HepG2 (cell line): ENCODE measurements around the gene MADD. TPM values are rescaled to one million over a fixed set of nuclear protein-coding genes. Genes with fewer than 3 reads are reported as not detected.
A peak's percentile ranks its signal among the peaks of the same experiment; 100 is the strongest.

Experiments
- ATM ChIP-seq: fragments of 450-650 bp; IDR thresholded peaks from 2 replicates; pipeline ENCODE4 v1.7.1; 2017; ENCODE audit warnings: mild to moderate bottlenecking, borderline replicate concordance
- CHD2 ChIP-seq: IDR thresholded peaks from 2 replicates; pipeline ENCODE4 v1.6.1; 2011; ENCODE audit warnings: low read depth, low read length, improper control_type of control experiment
- KLF16 ChIP-seq, 2 experiments: sonication (generic) in 1 of 2; formaldehyde crosslinking in 1 of 2; IDR thresholded peaks; 2 replicates each; pipeline versions ENCODE4 v1.6.1 to v1.8.0; 2016 to 2023; ENCODE audit warnings: missing genetic modification reagents in 2 of 2, missing compliant biosample characterization in 1 of 2
- MED1 ChIP-seq: sonication (generic); formaldehyde crosslinking; IDR thresholded peaks from 2 replicates; pipeline ENCODE4 v1.4.0; 2020; ENCODE audit warnings: missing genetic modification reagents
- NR2C2 ChIP-seq: sonication (generic); formaldehyde crosslinking; IDR thresholded peaks from 2 replicates; pipeline ENCODE4 v1.4.0; 2020; ENCODE audit warnings: missing genetic modification reagents, mild to moderate bottlenecking, moderate library complexity, borderline replicate concordance
- REST ChIP-seq, 2 experiments: IDR thresholded peaks; 2 replicates each; pipeline ENCODE4 v1.6.1; 2011 to 2012; ENCODE audit warnings: low read length in 2 of 2, borderline replicate concordance in 1 of 2, low read depth in 1 of 2, mild to moderate bottlenecking in 1 of 2, moderate library complexity in 1 of 2
- RFXANK ChIP-seq: IDR thresholded peaks from 2 replicates; pipeline ENCODE4 v1.6.1; 2016
- SP1 ChIP-seq, 2 experiments: fragments of 450-650 bp in 1 of 2; sonication (generic) in 1 of 2; formaldehyde crosslinking in 1 of 2; IDR thresholded peaks; 2 replicates each; pipeline versions ENCODE4 v1.4.0 to v1.6.1; 2016 to 2020; ENCODE audit warnings: missing genetic modification reagents in 1 of 2
- SP2 ChIP-seq: sonication (generic); formaldehyde crosslinking; IDR thresholded peaks from 2 replicates; pipeline ENCODE4 v1.5.1; 2020; ENCODE audit warnings: mild to moderate bottlenecking, missing genetic modification reagents
- YEATS2 ChIP-seq: sonication (generic); formaldehyde crosslinking; IDR thresholded peaks from 2 replicates; pipeline ENCODE4 v1.4.0; 2020; ENCODE audit warnings: missing genetic modification reagents, borderline replicate concordance
- ZMYM4 ChIP-seq: sonication (generic); formaldehyde crosslinking; IDR thresholded peaks from 2 replicates; pipeline ENCODE4 v1.8.1; 2023; ENCODE audit warnings: mild to moderate bottlenecking, missing genetic modification reagents
- ZNF253 ChIP-seq: sonication (generic); formaldehyde crosslinking; IDR thresholded peaks from 2 replicates; pipeline ENCODE4 v1.8.0; 2022; ENCODE audit warnings: mild to moderate bottlenecking, missing genetic modification reagents, borderline replicate concordance
- ZNF484 ChIP-seq: sonication (generic); formaldehyde crosslinking; IDR thresholded peaks from 2 replicates; pipeline ENCODE4 v1.5.1; 2020; ENCODE audit warnings: mild to moderate bottlenecking, low read depth, missing genetic modification reagents, borderline replicate concordance
- ZNF605 ChIP-seq: sonication (generic); formaldehyde crosslinking; IDR thresholded peaks from 2 replicates; pipeline ENCODE4 v1.8.0; 2022; ENCODE audit warnings: mild to moderate bottlenecking, missing genetic modification reagents
- ZNF7 ChIP-seq: IDR thresholded peaks from 2 replicates; pipeline ENCODE4 v1.6.1; 2016; ENCODE audit warnings: missing biosample characterization, missing genetic modification reagents
- ZNF776 ChIP-seq: sonication (generic); formaldehyde crosslinking; IDR thresholded peaks from 2 replicates; pipeline ENCODE4 v1.4.0; 2020; ENCODE audit warnings: mild to moderate bottlenecking, missing genetic modification reagents
- polyA plus RNA-seq, 8 experiments: library from polyadenylated mRNA; depleted of rRNA in 3 of 8; stranded (reverse) in 7 of 8; unstranded in 1 of 8; fragments of >200 nt; fragmentation: Illumina TruSeq in 4 of 8; extraction: Trizol in 4 of 8; gene quantifications; 2 replicates each; pipeline versions ENCODE4 v1.2.1 to v1.2.3, GENCODE V29; 2011 to 2016; ENCODE audit warnings: low read depth in 4 of 8, missing spikeins in 1 of 8, mixed read lengths in 1 of 8; ENCODE audit not compliant: insufficient read depth in 1 of 8
- total RNA-seq, 5 experiments: library from RNA; depleted of rRNA; stranded (reverse); fragments of >200 nt; fragmentation: Illumina TruSeq; extraction: Trizol; gene quantifications; 2 replicates each; pipeline ENCODE4 v1.2.3, GENCODE V29; 2016; ENCODE audit warnings: low read depth in 1 of 5
- TF ChIP-seq, protein P1 (sequence below): sonication (generic); formaldehyde crosslinking; conservative IDR thresholded peaks from 2 replicates; pipeline ENCODE4 v1.8.1; 2023; ENCODE audit warnings: missing genetic modification reagents
- TF ChIP-seq, protein P2 (sequence below): sonication (generic); formaldehyde crosslinking; IDR thresholded peaks from 2 replicates; pipeline ENCODE4 v1.5.0; 2020; ENCODE audit warnings: mild to moderate bottlenecking, missing genetic modification reagents, borderline replicate concordance
- TF ChIP-seq, protein P3 (sequence below): sonication (generic); formaldehyde crosslinking; IDR thresholded peaks from 2 replicates; pipeline ENCODE4 v1.5.0; 2020; ENCODE audit warnings: mild to moderate bottlenecking, missing genetic modification reagents

The MADD gene
- total and polyA plus RNA-seq, 2 of the 13 experiments (the other 11 are each of a cell fraction or from before 2014, with no cell fraction given), result 18.0 to 29.2 TPM

- TF ChIP-seq ZNF7 (CRISPR knock-in tag) (no peak), ZMYM4 (CRISPR knock-in tag) (peak; percentile 54; the same call in 1 of the 2 replicates), KLF16 (CRISPR knock-in tag; IDR thresholded peaks at IDR 0.05) (0 out of 4 replicates have a peak, but pooled peaks of 1 of the 2 experiments have one; percentile 19), ATM (no peak), ZNF605 (peak; percentile 45; the same call in 1 of the 2 replicates), ZNF776 (no peak), RFXANK (no peak; the same call in 1 of the 2 replicates), NR2C2 (CRISPR knock-in tag) (no peak; the same call in 1 of the 2 replicates), SP1 (IDR thresholded peaks at IDR 0.05) (no peak), SP1 (CRISPR knock-in tag; IDR thresholded peaks at IDR 0.05) (peak; percentile 31; the same call in 1 of the 2 replicates), SP2 (no peak), MED1 (CRISPR knock-in tag) (peak; percentile 55; the same call in 1 of the 2 replicates), ZNF484 (CRISPR knock-in tag) (no peak), YEATS2 (peak; percentile 22; the same call in 1 of the 2 replicates), ZNF253 (CRISPR knock-in tag) (no peak), CHD2 (peak; percentile 44; the same call in 1 of the 2 replicates), REST (IDR thresholded peaks at IDR 0.05; ENCODE audit: borderline replicate concordance in 1 of 2, low read depth in 1 of 2, low read length in 2 of 2) (0 out of 4 replicates have a peak, but pooled peaks of 1 of the 2 experiments have one; percentile 13)
- TF ChIP-seq, protein P1, sequence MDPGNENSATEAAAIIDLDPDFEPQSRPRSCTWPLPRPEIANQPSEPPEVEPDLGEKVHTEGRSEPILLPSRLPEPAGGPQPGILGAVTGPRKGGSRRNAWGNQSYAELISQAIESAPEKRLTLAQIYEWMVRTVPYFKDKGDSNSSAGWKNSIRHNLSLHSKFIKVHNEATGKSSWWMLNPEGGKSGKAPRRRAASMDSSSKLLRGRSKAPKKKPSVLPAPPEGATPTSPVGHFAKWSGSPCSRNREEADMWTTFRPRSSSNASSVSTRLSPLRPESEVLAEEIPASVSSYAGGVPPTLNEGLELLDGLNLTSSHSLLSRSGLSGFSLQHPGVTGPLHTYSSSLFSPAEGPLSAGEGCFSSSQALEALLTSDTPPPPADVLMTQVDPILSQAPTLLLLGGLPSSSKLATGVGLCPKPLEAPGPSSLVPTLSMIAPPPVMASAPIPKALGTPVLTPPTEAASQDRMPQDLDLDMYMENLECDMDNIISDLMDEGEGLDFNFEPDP, result 0 out of 2 replicates have a peak, but pooled peaks have one; percentile 89
- TF ChIP-seq, protein P2, sequence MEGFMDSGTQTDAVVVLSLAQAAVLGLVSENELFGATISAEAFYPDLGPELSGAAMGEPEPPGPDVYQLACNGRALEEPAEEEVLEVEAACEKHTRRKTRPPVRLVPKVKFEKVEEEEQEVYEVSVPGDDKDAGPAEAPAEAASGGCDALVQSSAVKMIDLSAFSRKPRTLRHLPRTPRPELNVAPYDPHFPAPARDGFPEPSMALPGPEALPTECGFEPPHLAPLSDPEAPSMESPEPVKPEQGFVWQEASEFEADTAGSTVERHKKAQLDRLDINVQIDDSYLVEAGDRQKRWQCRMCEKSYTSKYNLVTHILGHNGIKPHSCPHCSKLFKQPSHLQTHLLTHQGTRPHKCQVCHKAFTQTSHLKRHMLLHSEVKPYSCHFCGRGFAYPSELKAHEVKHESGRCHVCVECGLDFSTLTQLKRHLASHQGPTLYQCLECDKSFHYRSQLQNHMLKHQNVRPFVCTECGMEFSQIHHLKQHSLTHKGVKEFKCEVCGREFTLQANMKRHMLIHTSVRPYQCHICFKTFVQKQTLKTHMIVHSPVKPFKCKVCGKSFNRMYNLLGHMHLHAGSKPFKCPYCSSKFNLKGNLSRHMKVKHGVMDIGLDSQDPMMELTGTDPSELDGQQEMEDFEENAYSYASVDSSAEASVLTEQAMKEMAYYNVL (CRISPR knock-in tag), result no peak
- TF ChIP-seq, protein P3, sequence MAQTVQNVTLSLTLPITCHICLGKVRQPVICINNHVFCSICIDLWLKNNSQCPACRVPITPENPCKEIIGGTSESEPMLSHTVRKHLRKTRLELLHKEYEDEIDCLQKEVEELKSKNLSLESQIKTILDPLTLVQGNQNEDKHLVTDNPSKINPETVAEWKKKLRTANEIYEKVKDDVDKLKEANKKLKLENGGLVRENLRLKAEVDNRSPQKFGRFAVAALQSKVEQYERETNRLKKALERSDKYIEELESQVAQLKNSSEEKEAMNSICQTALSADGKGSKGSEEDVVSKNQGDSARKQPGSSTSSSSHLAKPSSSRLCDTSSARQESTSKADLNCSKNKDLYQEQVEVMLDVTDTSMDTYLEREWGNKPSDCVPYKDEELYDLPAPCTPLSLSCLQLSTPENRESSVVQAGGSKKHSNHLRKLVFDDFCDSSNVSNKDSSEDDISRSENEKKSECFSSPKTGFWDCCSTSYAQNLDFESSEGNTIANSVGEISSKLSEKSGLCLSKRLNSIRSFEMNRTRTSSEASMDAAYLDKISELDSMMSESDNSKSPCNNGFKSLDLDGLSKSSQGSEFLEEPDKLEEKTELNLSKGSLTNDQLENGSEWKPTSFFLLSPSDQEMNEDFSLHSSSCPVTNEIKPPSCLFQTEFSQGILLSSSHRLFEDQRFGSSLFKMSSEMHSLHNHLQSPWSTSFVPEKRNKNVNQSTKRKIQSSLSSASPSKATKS (CRISPR knock-in tag), result no peak
Measured at GRCh38 chr11:47269002-47269828, 718 bp upstream of the MADD start (continued).
